Stimulated activated naive CD4-positive, alpha-beta T cell treated with Interleukin-2 at 50 U/mL for 16 hours (primary cell): ENCODE measurements around the gene C1orf87.
"Not testable (repeated sequence)": the region's sequence is repeated elsewhere in the genome, so short reads cannot be mapped to it uniquely, and the experiment has no call there.

Experiments used
- DNase-seq: peaks from one replicate; lab custom pipeline; 2025; lab: John Stamatoyannopoulos, UW

Gene C1orf87

DNA sequence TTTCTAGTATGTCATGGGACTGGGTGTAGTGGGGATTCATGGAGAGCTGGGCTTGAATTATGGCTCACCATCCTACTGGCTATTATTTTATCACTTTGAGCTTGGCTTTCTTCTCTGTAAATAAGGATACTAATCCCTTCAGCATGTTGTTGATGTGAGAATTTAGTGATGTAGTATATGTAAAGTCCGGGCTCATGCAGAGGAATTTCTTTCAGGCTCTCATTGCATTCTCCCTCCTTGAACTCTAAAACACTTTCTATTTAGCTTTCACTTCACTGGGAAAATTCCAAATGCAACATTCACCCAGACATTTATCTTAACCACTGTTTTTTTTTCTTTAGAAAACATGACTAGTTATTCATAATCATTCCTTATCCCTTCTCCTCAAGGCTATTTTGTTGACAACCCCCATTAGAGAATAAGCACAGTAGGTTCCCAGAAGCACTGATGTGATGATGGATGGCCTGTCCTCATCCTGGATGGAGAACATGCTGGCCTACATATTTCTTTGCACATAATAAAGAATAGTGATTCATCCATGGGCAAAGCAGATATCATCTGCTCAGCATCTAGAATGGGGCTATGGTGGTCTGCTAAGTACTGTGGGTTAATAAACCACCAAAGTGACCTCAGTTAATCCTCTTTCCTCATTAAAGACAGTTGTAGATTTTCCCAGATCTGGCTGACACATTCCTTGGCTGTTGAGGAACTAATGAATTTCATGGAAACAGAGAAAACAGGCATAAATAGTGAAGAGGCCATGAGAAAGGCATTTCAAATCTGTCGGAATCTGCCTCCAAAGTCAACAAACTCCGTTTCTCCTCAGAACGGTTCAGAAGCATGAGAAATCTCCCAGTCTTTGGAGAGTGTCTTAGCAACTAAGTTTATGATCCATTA is 79.0 kb downstream of the C1orf87 start:
- DNase-seq, result no peak

DNA sequence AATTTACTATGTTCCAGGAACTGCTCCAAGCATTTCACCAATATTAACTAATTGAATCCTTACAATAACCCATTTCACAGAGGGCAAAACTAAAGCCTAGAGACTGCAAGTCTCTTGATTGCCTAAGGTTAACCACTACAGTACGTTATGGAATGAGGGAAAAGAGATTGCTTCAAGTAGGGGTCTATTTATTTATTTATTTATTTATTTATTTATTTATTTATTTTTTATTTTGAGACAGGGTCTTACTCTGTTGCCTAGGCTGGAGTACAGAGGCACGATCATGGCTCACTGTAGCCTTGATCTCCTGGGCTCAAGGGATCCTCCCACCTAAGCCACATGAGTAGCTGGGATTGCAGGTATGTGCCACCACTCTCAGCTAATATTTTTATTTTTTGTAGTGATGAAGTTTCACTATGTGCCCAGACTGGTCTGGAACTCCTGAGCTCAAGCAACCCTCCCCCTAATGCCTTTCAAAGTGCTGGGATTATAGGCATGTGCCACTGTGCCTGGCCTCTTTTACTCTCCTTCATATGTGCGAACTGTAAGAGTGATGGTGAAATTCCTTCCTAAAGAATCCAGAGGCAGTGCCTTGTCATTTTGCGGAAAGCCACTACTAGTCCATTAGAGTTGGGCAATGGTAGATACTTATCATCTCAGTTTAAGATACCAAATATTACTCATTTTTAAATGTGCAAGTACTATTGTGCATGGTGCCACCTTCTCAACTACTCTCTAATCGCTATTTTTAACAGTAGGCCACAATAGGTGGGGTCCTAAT is 81.3 kb downstream of the C1orf87 start:
- DNase-seq, result no peak

GRCh38 chr1:59990470-59990869 is 83.1 kb downstream of the C1orf87 start:
- no peak for DNase-seq

- no peak for DNase-seq
These were observed 86.9 kb downstream of the C1orf87 start for GRCh38 chr1:59986516-59987310.

- no peak for DNase-seq
These were observed 87.6 kb downstream of the C1orf87 start for GRCh38 chr1:59985911-59986515.

- no peak for DNase-seq
These were observed 93.9 kb downstream of the C1orf87 start for GRCh38 chr1:59979666-59980065.

GRCh38 chr1:59978511-59978910 is 95.1 kb downstream of the C1orf87 start:
- no peak for DNase-seq

DNA sequence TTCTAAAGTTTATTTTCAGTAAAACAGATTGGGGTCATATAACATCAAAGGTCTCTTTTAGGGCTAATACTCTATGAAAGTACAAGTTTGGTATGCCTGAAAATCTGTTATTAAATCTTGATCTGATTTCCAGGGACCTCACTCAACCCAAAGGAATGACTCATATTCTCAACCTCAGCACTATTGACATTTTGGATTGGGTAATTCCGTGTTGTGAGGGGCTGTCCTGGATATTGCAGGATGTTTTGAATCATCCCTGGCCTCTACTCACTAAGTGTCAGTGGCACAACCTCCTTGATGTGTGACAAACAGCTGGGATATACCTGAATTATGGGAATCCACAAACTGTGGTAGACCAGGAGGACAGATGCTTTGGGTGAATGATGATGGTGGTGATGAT is 95.5 kb downstream of the C1orf87 start:
- DNase-seq, result no peak

- DNase-seq, result no peak
These were observed 96.5 kb downstream of the C1orf87 start for GRCh38 chr1:59977075-59977410.

DNA sequence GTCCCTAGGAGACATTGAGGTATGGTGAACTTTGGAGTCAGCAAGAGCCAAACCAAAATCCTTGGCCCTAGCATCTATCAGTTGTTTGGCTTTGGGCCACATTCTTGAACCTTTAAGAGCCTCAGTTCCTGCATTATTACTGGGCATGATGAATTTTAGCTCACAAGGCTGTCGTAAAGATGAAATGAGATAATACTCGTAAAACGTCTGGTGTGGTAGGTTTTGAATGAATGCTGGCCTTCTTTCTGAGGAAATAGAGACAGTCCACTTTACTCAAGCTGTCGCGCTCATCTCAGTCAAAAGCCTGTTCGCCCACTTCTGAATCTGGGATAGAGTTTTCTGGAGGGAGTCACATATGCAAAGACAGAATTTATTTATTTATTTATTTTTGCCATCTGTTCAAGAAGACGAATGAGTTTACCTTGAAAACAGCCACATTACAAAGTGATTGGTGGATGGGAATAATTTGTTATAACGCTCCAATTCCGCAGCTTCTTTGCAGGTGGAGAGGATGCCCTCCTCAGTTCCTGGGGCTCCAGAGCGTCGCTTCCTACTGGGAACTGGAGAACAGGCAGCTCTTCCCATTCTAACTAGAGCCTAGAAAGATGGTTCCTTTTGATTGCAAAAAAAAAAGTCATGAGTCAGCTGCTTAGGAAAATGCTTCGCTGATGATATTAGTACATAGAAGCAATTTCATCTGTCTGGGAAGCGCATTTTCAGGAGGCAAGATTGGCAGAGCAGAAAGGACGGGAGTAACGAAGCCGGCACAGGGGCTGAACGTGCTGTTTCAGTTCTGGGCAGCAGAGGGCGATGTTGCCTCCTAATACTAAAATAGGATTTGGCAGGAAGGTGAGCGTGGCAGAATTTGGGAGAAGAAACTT is 97.1 kb downstream of the C1orf87 start:
- DNase-seq, result peak; percentile 7

DNA sequence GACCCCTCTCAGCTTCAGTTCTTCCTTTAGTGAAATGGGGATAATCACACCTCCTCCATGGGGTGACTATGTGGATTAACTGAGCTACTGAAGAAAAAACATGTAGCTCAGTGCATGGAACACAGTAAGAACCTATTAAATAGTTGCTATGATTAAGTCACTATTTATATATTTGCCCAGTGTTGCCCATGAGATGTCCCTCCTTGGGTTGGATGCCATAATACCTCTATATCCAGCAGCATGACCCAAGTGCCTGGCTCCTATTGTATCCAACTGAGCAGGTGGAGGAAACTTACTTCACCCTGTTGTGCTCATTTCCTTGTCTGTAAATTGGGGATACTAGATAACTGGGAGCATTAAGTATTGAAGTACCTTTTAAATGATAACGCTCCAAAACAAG is 99.9 kb downstream of the C1orf87 start:
- DNase-seq, result no peak

- DNase-seq, result no peak
These were observed 101.2 kb downstream of the C1orf87 start for GRCh38 chr1:59972216-59972927.

DNA sequence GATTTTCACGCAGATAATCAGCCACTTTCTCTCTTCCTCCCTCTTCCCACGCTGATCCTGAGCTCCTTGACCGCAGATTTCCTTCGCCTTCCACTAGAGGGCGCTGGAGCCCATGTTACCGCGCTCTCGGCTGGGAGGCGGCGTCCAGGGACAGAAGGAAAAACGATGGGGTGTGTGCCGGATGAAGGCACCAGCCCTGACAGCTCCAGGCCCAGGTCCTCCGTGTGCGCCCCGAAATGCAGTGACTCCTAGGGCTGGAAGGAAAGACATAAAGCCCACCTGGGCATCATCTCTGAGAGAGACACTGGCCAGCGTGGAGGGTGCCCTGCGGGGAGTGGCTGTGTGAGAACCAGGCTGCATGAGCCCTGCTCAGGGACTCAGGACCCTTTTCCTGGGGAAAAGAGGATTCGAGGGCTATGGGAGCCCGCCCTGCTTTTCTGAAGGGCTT is 102.1 kb downstream of the C1orf87 start:
- peak; percentile 8 for DNase-seq

DNA sequence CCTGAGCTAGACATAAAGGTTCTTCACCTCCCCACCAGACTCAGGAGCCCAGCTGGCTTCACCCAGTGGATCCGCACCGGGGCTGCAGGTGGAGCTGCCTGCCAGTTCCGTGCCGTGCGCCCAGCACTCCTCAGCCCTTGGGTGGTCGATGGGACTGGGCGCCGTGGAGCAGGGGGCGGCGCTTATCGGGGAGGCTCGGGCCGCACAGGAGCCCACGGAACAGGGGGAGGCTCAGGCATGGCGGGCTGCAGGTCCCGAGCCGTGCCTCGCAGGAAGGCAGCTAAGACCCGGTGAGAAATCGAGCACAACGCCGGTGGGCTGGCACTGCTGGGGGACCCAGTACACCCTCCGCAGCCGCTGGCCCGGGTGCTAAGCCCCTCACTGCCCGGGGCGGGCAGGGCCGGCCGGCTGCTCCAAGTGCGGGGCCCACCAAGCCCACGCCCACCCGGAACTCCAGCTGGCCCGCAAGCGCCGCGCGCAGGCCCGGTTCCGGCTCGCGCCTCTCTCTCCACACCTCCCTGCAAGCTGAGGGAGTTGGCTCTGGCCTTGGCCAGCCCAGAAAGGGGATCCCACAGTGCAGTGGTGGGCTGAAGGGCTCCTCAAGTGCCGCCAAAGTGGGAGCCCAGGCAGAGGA is 103.9 kb downstream of the C1orf87 start:
- DNase-seq, result not testable (repeated sequence)

DNA sequence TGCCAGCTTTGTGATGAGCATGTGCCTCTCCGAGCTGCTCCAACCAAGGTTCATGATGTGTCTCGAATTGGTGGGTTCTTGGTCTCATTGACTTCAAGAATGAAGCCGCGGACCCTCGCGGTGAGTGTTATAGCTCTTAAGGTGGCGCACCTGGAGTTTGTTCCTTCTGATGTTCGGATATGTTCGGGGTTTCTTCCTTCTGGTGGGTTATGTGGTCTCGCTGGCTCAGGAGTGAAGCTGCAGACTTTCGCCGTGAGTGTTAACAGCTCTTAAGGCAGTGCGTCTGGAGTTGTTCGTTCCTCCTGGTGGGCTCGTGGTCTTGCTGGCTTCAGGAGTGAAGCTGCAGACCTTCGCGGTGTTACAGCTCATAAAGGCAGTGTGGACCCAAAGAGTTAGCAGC is 104.8 kb downstream of the C1orf87 start:
- not testable (repeated sequence) for DNase-seq

DNA sequence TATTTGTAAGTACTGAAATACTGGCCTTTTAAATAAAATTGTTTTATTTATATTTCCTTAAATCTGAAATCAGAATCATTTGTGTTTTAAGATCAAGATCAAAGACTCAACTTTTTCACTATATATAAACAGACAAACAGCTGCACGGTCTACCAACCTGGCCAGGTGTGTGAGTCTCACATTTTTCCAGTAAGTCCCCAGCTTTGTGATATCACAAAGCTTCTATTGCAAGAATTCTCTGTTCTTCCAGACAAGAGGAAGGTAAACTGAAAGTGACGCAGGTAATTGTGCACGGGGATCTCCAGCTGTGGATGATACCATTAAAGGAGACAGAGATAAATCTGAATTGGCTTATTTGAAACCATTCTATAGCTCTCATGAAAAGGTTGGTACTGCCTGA is 105.8 kb downstream of the C1orf87 start:
- no peak for DNase-seq

- DNase-seq, result no peak
These were observed 106.4 kb downstream of the C1orf87 start for GRCh38 chr1:59967141-59967697.

GRCh38 chr1:59952065-59952464 is 121.5 kb downstream of the C1orf87 start:
- DNase-seq, result no peak

DNA sequence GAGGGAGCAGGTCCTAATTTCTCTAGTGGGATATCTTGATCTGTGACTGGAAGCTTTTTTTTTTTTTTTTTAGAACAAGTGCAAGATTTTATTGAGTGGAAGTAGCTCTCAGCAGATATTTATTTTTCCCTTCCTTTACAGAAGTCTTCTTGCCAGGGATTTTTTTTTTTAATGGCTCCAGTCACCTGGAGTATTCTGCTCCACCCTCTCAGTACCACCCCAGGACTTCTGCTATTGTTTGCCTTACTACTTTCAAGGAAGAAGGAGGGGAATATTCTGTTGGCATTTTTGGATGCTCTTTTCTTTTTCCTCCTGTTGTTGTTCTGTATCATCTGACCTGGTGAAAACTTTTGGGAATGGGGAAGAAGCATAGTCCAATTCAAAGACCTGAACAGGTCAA is 123.9 kb downstream of the C1orf87 start:
- no peak for DNase-seq
